AG10803 (cell line): ENCODE results near the gene PTGER4.

Experiments used
- DNase-seq: peaks from one replicate; pipeline ENCODE4 v3.0.0; 2010; ENCODE audit warnings: low read depth
- H3K4me3 ChIP-seq: 2 replicates; pipeline ENCODE4 v1.5.1; 2011; ENCODE audit warnings: mild to moderate bottlenecking, low read length, control low read depth
- TF ChIP-seq, protein P1 (sequence below): conservative IDR thresholded peaks from 2 replicates; pipeline ENCODE4 v1.5.1; 2011; ENCODE audit warnings: mild to moderate bottlenecking, low read length, control low read depth, inconsistent platforms

Gene PTGER4

DNA sequence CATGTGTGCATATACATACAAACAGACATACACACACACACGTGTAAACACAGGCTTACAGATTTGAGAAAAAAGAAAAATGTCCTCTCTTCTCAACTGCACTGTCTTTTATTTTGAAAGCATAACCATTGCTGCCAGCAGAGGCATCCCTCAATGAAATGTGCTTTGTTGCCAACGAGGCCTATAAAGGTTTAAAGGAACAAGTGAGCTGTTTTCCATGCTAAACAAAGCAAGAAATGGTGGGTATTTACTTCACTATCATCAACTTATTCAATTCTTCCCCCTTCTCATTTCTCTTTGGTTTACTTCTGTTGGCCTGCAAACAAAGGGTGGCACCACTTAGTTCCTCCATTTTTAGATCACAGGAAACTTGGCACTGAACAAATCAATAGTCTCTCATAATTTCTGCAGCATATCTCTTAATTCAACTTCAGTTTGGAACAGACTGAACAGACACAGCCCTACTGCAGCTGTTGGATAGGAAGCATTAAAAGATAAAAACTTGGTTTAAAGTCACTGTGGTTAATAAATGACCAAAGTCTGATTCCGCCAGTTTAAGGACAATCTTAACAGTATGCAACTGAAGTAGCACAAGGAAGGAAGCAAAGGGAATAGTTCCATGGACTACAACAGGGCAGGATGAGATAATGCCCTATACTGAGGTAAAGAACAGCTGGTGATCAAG lies 54.3 kb downstream of the PTGER4 start:
- no peak overlapping the region for H3K4me3 ChIP-seq
- DNase-seq = no peak
- TF ChIP-seq, protein P1, sequence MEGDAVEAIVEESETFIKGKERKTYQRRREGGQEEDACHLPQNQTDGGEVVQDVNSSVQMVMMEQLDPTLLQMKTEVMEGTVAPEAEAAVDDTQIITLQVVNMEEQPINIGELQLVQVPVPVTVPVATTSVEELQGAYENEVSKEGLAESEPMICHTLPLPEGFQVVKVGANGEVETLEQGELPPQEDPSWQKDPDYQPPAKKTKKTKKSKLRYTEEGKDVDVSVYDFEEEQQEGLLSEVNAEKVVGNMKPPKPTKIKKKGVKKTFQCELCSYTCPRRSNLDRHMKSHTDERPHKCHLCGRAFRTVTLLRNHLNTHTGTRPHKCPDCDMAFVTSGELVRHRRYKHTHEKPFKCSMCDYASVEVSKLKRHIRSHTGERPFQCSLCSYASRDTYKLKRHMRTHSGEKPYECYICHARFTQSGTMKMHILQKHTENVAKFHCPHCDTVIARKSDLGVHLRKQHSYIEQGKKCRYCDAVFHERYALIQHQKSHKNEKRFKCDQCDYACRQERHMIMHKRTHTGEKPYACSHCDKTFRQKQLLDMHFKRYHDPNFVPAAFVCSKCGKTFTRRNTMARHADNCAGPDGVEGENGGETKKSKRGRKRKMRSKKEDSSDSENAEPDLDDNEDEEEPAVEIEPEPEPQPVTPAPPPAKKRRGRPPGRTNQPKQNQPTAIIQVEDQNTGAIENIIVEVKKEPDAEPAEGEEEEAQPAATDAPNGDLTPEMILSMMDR = no peak

GRCh38 chr5:40734986-40735385 lies 55.3 kb downstream of the PTGER4 start:
- DNase-seq = peak; percentile 40
- TF ChIP-seq, protein P1 = no peak
- no peak overlapping the region for H3K4me3 ChIP-seq

DNA sequence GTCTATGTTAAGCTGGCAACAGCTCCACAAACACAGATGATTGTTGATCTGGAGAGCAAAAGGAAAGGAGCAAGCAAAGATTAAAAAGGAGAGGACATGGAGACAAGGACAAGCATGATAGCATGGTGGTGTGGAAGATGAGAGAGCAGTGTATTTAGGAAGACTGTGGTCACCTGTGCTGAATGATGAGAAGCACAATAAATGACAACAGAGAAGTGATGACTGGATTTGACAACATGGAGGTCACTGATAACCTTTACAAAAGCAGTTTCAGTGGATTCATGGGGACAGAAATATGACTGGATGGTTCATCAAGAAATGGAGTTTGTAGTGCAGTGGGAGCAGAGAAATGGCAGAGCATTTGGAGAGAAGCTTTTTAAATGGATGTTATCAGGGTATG lies 55.9 kb downstream of the PTGER4 start:
- no peak for DNase-seq
- no peak overlapping the region for H3K4me3 ChIP-seq
- TF ChIP-seq, protein P1 = no peak

- peak; percentile 54 for DNase-seq
- no peak overlapping the region for H3K4me3 ChIP-seq
- TF ChIP-seq, protein P1 = peak; percentile 83
Measured at GRCh38 chr5:40736103-40736875, 56.6 kb downstream of the PTGER4 start.

- no peak overlapping the region for H3K4me3 ChIP-seq
- no peak for DNase-seq
- TF ChIP-seq, protein P1 = no peak
Measured at GRCh38 chr5:40738502-40738901, 58.8 kb downstream of the PTGER4 start.
